Choroid plexus epithelial cell (primary cell): ENCODE measurements around the gene PLPPR5.

Experiments
- DNase-seq: peaks from one replicate; pipeline ENCODE4 v3.0.0-alpha.2; 2010; ENCODE audit warnings: low read depth
- H3K4me3 ChIP-seq: 2 replicates; pipeline ENCODE4 v1.5.1; 2011; ENCODE audit warnings: low read depth, mild to moderate bottlenecking, control low read depth, low read length, moderate library complexity
- CTCF ChIP-seq: conservative IDR thresholded peaks from 2 replicates; pipeline ENCODE4 v1.5.1; 2011; ENCODE audit warnings: low read depth, mild to moderate bottlenecking, control low read depth, inconsistent platforms, low read length, moderate library complexity

Gene PLPPR5

DNA sequence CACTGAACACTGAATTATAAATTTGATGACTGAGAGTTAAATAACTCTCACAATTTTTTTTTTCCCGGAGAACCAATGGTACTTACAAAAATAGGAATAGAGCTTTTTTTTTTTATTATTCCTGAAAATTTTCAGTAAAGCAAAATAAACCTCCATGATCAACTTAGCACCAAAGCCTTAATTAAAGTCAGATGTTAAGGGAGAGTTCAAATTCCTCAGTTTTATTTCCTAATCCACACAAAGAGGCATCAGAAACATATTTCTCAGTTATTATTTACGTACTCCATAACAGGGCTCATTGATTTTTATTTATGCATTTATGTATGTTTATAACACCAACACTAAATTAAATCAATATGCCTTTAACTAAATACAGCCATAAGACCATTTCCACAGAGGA lies 55.5 kb downstream of the PLPPR5 start:
- no peak for TF ChIP-seq CTCF
- DNase-seq: no peak
- H3K4me3 ChIP-seq: no peak overlapping the region

- H3K4me3 ChIP-seq: no peak overlapping the region
- DNase-seq: peak; percentile 12
- no peak for TF ChIP-seq CTCF
Observed at GRCh38 chr1:98947071-98947470, 57.6 kb downstream of the PLPPR5 start.

DNA sequence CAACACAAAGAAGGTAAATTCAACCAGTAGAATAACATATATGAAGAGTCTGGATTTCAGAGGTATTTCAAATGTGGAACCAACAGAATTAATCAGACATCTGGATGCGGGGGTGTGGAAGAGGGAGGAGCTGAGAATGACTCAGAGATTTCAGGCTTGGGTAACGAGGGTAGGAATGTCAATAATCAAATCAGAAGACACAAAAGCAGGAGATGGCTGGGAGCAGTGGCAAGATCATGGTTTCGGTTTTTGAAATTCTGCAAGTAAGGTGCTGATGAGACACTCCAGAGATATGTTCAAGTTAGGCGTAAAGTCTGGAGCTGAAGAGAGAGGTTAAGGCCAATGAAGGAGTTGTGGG lies 64.0 kb downstream of the PLPPR5 start:
- no peak for TF ChIP-seq CTCF

GRCh38 chr1:98940069-98940721 lies 64.5 kb downstream of the PLPPR5 start:
- TF ChIP-seq CTCF: no peak
- no peak for DNase-seq
- no peak overlapping the region for H3K4me3 ChIP-seq

More for the DNA sequence above, 64.0 kb downstream of the PLPPR5 start:
- H3K4me3 ChIP-seq: no peak overlapping the region
- DNase-seq: peak; percentile 71

DNA sequence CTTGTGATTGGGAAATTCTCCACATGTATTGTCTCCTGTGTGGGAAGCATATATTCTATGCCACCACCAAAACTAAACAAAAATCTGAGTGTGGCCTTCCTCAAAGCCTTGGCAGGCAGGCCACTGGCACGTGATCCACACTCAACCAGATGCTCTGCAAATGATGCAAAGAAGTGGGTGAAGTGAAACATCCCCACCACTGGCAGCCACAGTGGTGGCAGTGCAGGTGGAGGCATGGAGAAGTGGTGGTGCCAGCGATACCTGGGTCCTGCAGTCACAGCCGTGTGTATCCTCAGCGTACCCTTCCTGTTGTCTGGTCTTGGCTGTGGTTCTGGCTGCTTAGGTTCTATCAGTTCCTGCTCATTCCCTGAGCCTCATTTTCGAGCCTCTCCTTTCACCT lies 65.2 kb downstream of the PLPPR5 start:
- DNase-seq: no peak
- no peak for TF ChIP-seq CTCF
- H3K4me3 ChIP-seq: no peak overlapping the region

DNA sequence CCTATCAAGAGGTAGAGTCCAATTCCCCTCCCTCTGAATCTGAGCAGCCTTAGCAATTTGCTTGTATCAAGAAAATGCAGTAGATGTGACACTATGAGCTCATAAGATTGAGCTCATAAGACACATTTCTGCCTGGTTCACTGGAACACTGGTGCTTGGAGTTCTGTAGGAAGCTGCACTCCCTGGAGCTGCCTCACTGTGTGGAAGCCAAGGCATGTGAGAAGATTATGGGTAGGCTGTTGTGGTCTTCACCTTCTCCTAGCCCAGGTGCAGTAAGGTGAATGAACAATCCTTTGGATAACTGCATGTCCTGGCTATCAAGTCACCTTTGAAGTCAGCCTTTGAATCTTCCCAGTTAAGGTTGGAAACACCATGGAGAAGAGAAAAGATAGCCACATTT lies 67.3 kb downstream of the PLPPR5 start:
- no peak for TF ChIP-seq CTCF
- DNase-seq: no peak
- H3K4me3 ChIP-seq: no peak overlapping the region

DNA sequence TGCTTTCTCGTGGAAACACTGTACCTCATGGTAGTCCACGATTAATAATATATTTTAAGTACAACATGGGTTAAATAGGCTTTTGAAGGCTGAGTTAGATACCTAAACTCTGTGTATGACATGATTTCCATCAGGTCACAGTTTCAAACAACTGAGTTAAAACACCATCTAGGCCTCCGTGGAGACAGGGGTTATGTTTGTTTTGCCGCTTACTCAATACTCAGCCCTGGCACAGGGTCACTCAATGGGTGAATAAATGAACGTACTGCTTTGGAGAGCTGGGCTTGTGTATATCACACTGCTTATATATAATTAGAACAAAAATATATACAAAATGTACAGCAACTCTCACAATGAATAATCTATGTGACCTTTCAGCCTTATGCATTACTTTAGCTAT lies 72.5 kb downstream of the PLPPR5 start:
- no peak overlapping the region for H3K4me3 ChIP-seq
- no peak for DNase-seq
- TF ChIP-seq CTCF: no peak
